HG03354 (cell line): ENCODE results near the gene CENPC.
A peak's percentile ranks its signal among the peaks of the same experiment; 100 is the strongest.
"Not testable (repeated sequence)": the region's sequence is repeated elsewhere in the genome, so short reads cannot be mapped to it uniquely, and the experiment has no call there.

Experiments used
- ATAC-seq: cut with Tn5 transposase; IDR thresholded peaks from one replicate; pipeline ENCODE4 v1.9.1; 2021; ENCODE audit warnings: mild to moderate bottlenecking; ENCODE audit not compliant: unreplicated experiment, poor library complexity, severe bottlenecking

Gene CENPC

DNA sequence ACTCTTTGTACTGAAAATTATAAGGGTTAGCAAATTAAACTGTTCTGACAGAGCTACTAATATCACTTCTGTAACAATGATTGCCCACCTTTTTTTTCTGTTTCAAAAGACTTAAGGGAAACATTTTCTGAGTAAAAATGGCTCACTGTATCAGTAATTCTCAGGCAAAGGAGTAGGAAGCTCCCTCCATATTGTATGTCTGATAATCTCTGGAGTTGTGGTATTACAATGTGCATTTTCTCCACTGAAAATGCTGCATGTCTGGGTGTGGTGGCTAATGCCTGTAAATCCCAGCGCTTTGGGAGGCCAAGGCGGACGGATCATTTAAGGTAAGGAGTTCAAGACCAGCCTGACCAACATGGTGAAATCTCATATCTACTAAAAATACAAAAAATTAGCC, 8.8 kb upstream of the CENPC start:
- no peak for ATAC-seq

DNA sequence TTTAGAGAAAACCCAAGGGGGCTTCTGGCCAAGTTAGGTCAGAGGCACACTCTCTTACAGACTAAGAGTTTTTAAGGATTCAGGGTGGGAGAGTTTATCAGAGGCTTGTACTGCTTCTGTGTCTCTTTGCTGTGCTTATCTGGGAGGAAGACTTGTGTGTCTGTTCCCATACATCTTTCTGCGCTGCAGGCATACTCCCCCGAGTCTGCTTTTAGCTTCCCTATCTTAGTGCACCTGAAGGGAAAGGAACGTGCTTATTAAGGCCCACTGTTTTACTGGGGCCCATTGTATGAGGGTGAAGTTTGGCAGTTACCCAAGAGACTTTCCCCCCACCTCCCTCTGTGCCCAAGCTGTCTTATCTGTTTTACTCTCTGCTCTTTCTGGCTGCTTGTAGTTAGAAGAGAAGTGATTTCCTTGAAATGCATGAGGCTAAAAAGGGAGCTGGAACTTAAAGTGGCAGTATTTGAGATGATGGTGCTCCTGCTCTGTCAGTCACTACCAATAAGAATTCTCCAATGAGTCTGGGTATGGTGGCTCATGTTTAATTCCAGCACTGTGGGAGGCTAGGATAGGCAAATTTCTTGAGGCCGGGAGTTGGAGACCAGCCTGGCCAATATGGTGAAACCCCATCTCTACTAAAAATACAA, 7.0 kb upstream of the CENPC start:
- not testable (repeated sequence) for ATAC-seq

- peak; percentile 43 for ATAC-seq
Observed at GRCh38 chr4:67550857-67551256, 5.6 kb upstream of the CENPC start.

DNA sequence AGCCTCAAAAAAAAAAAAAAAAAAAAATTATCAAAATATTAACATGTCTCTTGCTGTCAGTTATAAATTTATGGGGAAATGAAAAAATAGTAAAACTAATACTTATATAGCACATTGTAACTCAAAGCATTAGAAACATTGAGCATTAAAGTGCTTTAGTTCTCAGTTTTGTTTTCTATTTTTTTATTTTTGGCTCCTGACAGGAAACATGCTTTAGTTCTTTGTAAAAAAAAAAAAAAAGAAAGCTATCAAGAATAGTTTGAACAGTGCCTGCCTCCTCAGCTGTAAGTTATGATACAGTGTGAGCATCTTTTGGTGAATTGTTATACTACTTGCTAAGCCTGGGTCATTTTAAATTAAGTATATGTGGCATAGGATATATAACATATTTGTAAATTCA, 5.1 kb upstream of the CENPC start:
- ATAC-seq = peak; percentile 37

DNA sequence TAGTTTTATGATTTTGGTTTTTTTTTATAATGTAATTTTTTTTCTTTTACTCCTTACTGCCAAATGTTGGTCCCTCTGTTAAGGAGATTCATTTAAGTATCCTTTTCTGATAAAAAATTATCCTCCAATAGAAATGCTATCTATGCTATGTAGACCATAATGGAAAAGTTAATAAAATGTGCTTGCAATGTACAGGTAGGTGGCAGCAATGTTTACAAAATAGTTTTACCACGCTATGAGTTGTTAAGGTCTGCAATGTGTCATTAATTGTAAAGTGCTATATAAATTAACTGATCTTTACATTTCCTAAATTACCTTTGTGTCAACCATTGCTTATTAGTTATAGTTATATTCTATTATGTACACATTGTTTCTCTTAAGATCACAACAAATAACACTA, 3.8 kb upstream of the CENPC start:
- peak; percentile 25 for ATAC-seq

GRCh38 chr4:67546971-67547370, 1.7 kb upstream of the CENPC start:
- ATAC-seq = no peak

DNA sequence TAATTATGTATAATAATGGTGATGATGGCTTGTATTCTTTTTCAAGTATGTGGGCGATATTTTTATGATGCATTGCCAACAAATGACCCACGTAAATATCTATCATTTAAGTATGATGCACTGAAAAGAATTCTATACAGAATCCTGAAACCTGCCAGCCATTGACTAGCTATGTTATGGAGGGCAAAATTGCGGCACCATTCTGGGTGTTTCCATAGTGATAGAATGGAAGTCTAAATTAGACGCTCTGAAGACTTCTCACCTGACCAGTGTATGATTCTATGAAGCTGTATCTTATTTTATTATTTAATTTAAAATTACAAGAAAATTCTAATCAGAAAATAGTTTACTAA, 677 bp upstream of the CENPC start:
- no peak for ATAC-seq

GRCh38 chr4:67542076-67542475, 3.2 kb downstream of the CENPC start:
- ATAC-seq = no peak

DNA sequence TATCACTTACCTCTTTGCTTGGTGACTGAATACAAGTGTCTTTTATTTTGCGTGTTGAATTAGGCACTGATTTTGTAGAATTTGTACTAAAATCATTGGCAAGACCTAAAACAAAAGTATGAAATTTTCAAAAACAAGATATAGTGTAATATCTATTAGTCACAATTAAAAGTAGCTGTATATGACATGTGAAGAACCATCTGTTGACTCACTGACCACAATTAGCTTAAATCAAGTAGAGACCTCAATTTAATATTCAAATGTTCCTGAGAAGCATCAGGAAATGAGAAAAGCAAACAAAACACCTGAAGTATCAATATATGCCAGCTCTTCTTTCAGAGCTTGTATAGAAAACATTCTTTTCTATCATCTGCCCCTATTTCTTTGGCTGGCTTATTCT, 5.5 kb downstream of the CENPC start:
- no peak for ATAC-seq

- no peak for ATAC-seq
Observed at GRCh38 chr4:67535280-67535840, 9.9 kb downstream of the CENPC start.

- no peak for ATAC-seq
Observed at GRCh38 chr4:67533112-67533511, 12.2 kb downstream of the CENPC start.

GRCh38 chr4:67532397-67532796, 12.9 kb downstream of the CENPC start:
- not testable (repeated sequence) for ATAC-seq

- no peak for ATAC-seq
Observed at GRCh38 chr4:67531379-67531962, 13.8 kb downstream of the CENPC start.

GRCh38 chr4:67524140-67524539, 21.2 kb downstream of the CENPC start:
- not testable (repeated sequence) for ATAC-seq

DNA sequence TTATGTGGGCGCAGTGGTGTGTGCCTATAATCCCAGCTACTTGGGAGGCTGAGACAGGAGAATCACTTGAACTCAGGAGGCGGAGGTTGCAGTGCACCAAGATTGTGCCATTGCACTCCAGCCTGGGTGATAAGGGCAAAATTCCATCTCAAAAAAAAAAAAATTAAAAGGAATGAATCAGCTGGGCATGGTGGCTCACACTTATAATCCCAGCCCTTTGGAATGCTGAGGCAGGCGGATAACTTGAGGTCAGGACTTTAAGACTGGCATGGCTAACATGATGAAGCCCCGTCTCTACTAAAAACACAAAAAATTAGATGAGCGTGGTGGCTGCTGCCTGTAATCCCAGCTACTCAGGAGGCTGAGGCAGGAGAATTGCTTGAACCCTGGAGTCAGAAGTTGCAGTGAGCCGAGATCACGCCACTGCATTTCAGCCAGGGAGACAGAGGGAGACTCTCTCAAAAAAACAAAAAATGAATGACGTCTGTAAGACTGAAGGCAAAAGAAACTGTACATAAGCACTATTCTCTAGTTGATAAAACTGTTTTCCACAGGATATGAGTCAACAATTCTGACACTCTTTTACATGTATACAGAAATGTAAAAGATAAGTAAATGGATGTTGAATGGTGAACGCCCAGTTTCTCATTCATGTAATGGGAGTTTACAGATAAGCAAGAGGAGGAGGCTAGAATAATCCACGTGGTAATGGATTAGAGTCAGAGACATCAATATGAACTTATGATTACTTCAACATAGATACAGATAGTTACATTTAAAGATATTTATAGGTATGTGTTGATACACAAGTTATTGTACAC, 22.2 kb downstream of the CENPC start:
- ATAC-seq = no peak

GRCh38 chr4:67522230-67522629, 23.1 kb downstream of the CENPC start:
- no peak for ATAC-seq

DNA sequence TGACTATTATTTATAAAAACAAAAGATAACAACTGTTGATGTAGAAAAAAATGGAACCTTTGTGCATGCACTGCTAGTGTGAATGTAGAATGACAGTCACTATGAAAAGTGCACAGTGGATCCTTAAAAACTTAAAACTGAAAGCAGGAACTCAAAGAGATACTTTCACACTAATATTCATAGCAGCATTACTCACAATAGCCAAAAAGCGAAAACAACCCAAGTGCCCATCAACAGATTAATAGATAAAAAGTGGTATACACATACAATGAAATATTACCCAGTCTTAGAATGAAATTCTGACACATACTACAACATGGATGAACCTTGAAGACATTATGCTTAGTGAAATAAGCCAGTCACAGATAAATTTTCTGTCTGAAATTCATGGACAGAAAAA, 23.8 kb downstream of the CENPC start:
- peak; percentile 74 for ATAC-seq

DNA sequence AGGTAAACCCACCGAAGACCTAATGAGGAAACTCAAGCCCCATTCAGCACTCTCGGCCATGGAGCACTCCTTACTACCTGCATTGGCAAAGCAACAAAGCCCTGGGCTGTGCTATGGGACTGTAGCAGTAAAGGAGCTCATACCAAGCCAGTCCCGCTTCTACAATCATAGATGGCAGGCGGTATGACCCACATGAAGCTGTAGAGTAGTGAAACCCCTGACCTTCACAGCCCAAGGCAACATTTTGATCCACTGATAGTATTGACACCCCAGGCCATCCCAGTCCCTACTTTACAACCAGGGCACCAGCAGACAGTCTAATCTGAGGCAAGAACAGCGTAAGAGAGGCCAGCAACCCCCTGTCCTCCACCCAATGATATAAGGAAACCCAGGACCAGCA, 25.2 kb downstream of the CENPC start:
- no peak for ATAC-seq

DNA sequence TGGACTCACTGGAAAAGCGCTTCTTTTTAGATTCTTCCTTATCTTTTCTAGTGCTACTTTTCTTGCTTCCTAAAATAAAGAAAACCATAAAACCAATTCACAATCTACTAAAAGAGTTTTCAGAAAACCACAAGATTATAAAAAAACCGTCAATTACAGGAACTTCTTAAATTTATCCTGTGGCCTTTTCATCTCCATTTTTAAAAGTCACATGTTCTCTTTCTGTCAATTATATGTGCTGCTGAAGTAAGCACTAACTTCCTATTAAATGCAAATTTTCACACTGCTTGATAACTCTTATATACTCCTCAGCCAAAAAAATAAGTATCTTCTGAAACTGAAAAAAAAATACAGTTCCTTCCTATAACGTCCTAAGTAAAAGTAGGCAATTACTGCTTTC, 32.8 kb downstream of the CENPC start:
- ATAC-seq = no peak

DNA sequence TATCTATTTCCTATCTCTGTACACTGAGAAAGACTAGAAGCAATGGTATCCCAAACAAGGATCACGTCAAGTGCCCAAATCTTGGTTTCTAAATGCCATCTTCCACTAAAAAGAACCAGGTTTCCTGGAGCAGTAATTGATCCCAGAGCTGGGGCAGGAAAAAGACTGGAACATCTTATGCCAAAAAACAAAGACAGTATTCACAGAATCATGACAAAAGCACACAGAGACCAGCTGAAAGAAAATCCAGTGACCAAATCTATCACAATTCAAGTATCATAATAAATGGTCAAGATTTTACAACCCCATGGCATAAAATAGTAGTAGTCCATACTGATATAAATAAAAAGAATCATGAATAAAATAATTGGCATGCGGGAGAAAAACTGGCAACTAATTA, 44.9 kb downstream of the CENPC start:
- no peak for ATAC-seq

GRCh38 chr4:67499799-67500198, 45.5 kb downstream of the CENPC start:
- ATAC-seq = no peak
